ENCODE data around the gene TMEM219.
A peak's percentile ranks its signal among the peaks of the same experiment; 100 is the strongest.

The TMEM219 gene

GRCh38 chr16:29995324-29995910 lies 33.5 kb downstream of the TMEM219 start, which contains the start of gene HIRIP3:
Gene HIRIP3, minus strand, starts transcription at chr16:29995617. Its CDS starts 12 bp downstream, at chr16:29995605.
- peak; percentile 85 for DNase-seq (ENCODE audit: low spot score)

GRCh38 chr16:29995911-29996765 lies 34.3 kb downstream of the TMEM219 start, which contains the start of gene INO80E:
Gene INO80E, plus strand, starts transcription at chr16:29996241. Its CDS starts 70 bp downstream, at chr16:29996311.
- DNase-seq (ENCODE audit: low spot score): peak; percentile 97

- DNase-seq (ENCODE audit: low spot score): no peak
Observed at GRCh38 chr16:29996766-29997250, 34.9 kb downstream of the TMEM219 start.

GRCh38 chr16:29999605-30000004 lies 37.7 kb downstream of the TMEM219 start:
- DNase-seq (ENCODE audit: low spot score): no peak

GRCh38 chr16:30000735-30001631 lies 39.1 kb downstream of the TMEM219 start:
- no peak for DNase-seq (ENCODE audit: low spot score)

GRCh38 chr16:30002614-30003346 lies 40.9 kb downstream of the TMEM219 start:
- DNase-seq (ENCODE audit: low spot score): no peak

- DNase-seq (ENCODE audit: low spot score): no peak
Observed at GRCh38 chr16:30003670-30004423, 42.0 kb downstream of the TMEM219 start.

- no peak for DNase-seq (ENCODE audit: low spot score)
Observed at GRCh38 chr16:30004424-30004776, 42.5 kb downstream of the TMEM219 start.

GRCh38 chr16:30004811-30005242 lies 42.9 kb downstream of the TMEM219 start:
- no peak for DNase-seq (ENCODE audit: low spot score)

- peak; percentile 23 for DNase-seq (ENCODE audit: low spot score)
Observed at GRCh38 chr16:30005341-30006094, 43.6 kb downstream of the TMEM219 start.

- DNase-seq (ENCODE audit: low spot score): no peak
Observed at GRCh38 chr16:30006095-30006473, 44.2 kb downstream of the TMEM219 start.

GRCh38 chr16:30006659-30007377 lies 44.9 kb downstream of the TMEM219 start:
- no peak for DNase-seq (ENCODE audit: low spot score)

- DNase-seq (ENCODE audit: low spot score): no peak
Observed at GRCh38 chr16:30007378-30007895, 45.6 kb downstream of the TMEM219 start.

GRCh38 chr16:30009085-30009862 lies 47.4 kb downstream of the TMEM219 start:
- no peak for DNase-seq (ENCODE audit: low spot score)

- DNase-seq (ENCODE audit: low spot score): no peak
Observed at GRCh38 chr16:30009990-30010843, 48.3 kb downstream of the TMEM219 start.

- no peak for DNase-seq (ENCODE audit: low spot score)
Observed at GRCh38 chr16:30010844-30011713, 49.2 kb downstream of the TMEM219 start, which contains the start of gene DOC2A. Gene DOC2A, minus strand, starts transcription at chr16:30011027. Its CDS starts 805 bp downstream, at chr16:30010222.

All from hematopoietic multipotent progenitor cell treated with erythropoietin and hydrocortisone succinate and interleukin-3 and kit ligand, for 17 days (in vitro differentiated cells).